NCI-H1417 (cell line): ENCODE data around the gene ARID5A.

Experiments used
- DNase-seq, 3 experiments: peaks; one replicate each; lab custom pipeline; 2025; lab: John Stamatoyannopoulos, UW

ARID5A gene

GRCh38 chr2:96507957-96508520 is 28.5 kb upstream of the ARID5A start:
- peak; percentile 52 to 70 (median 67) for DNase-seq

DNA sequence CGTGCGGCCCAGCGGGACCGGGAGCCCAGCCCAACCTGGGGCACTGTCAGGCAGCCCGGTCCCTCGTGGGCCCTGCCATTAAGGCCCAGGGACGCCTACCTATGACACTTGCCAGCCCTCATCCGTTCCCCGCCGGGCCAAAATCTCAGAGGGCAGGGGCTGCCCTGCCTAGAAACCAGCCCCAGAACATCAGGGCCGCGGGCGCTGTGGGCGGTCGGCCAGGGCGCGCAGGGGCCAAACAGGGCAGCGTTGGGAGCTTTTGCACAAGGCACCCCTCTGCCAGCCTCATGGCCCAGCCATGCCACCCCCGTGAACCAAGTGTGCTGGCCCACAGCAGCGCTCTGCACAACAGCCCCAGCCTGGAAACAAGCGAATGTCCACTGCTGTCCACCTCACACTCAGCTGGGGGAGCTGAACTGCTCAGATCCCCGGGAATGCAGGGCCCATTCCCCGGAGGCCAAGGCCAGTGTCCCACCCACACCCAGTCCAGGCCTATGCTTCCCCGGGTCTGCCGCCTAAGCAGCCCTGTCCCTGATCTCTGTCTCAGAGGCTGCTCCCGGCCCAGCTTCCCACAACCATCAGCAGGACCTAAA is 27.9 kb upstream of the ARID5A start:
- no peak for DNase-seq

- peak; percentile 72 to 86 (median 72) for DNase-seq
These were observed 27.3 kb upstream of the ARID5A start for GRCh38 chr2:96509114-96509846.

- no peak for DNase-seq
These were observed 26.7 kb upstream of the ARID5A start for GRCh38 chr2:96509847-96510230.

GRCh38 chr2:96510931-96511595 is 25.5 kb upstream of the ARID5A start:
- DNase-seq: no peak

GRCh38 chr2:96511851-96512250 is 24.7 kb upstream of the ARID5A start:
- no peak for DNase-seq

GRCh38 chr2:96512341-96512740 is 24.2 kb upstream of the ARID5A start:
- DNase-seq: no peak

DNA sequence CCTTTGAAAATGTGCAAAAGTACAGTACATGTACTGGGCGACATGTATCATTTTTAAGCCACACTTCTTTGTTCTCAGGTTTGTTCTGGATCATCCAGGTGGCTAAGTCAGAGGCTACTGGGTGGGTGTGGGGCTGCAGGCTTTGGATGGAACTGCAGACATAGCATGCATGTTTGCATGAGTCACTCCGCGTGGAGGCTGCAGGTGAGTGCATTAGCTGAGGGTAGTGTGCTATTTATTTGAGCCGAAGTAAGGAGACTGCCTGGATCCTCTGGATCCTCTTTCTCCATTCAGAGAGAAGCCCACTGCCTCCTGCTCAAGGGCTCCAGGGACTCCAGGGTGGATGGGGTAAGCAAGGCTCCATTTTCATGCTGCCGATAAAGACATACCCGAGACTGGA is 22.0 kb upstream of the ARID5A start:
- DNase-seq: no peak

DNA sequence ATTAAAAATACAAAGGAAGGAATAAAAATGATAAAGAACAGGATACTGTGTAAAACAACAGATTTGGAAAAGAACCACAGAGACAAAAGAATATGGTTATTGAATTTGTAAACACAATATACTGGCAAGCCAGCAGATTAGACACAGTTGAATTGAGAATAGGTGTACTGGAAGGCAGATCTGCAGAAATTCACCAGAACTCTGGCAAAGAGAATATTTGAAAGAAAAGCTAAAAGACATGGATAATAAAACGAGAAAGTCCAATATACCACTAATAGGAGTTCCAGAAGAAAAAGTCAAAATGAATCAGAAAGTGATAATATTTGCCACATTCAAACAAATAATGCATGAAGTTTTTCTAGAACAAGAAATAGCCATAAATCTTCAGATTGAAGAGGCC is 19.5 kb upstream of the ARID5A start:
- no peak for DNase-seq

GRCh38 chr2:96520231-96520630 is 16.3 kb upstream of the ARID5A start:
- no peak for DNase-seq

GRCh38 chr2:96520697-96521096 is 15.9 kb upstream of the ARID5A start:
- no peak for DNase-seq

GRCh38 chr2:96521219-96521618 is 15.3 kb upstream of the ARID5A start:
- no peak for DNase-seq

DNA sequence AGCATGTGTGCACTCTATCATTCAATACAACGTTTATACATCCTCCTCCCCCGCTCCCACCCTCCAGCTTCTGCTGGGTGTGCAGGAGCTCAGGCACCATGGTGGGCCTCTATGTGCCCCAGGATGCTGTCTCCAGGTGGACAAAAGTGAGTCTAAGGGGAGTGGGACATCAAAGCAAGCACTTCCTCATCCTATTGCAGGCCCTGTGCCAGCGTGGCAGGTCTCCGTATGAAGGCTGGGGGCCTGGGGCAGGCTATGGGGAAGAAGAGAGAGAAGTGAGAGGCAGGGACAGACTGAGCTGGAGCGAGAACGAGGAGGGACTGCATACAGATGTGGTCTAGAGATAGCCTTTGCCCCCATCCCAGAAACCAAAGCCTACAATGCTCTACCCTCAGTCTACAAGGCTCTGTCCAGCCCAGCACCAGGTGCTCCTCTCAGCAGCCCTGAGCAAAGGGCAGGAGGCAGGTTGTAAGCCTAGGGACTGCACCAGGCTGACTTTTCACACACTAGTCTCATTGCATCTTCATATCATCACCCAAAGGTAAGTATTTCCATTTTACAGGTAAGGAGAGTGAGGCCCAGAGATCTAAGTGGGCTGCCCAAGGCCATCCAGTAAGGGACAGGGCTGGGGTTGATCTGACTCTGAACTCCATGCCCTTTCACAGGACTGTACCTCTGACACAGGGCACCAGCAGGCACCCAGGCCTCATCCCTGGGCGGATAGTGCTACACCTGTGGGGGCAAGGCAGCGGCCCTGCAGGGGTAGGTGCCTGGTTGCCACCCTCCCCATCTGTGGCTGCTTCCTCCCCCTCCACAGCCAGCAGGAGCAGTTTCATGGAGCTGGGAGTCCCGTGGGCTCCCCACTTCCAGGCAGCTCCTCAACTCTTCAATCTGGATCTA is 14.0 kb upstream of the ARID5A start:
- DNase-seq: no peak

DNA sequence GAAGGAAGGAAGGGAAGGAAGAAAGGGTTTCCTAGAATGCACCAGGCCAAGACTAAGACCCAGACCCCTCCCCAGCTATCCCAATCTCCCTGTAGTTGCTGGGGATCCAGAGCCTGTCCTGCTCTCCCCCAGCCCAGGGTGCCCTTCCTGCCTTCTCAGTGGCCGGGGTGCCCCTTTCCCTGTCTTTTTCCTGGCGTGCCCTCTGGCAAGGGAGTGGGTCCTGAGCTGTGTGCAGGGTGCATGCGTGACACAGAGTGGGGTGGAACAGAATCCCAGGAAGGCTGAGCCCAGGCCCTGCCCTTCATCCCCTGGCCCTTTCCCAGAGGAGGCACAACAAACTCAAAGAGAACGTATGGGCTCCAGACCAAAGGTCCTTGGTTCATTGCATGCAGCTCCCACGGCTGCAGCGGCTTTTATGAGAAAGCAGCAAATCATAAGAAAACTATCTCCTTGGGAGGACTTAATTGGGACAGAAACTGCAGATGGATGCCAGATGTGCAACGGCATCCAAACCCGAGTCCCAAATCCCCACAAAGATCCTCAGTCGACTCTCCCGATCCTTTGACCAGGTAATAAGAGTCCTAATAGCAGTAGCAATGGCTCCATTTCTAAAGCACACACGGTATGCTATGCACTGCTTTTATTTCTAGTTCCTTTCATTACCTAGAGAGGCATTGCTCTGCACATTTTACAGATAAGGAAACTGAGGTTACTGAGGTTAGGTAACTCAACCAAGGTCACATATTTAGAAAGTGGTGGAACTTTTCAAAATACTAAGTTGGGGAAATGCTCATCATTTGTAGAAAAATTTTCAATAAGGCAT is 12.7 kb upstream of the ARID5A start:
- no peak for DNase-seq

DNA sequence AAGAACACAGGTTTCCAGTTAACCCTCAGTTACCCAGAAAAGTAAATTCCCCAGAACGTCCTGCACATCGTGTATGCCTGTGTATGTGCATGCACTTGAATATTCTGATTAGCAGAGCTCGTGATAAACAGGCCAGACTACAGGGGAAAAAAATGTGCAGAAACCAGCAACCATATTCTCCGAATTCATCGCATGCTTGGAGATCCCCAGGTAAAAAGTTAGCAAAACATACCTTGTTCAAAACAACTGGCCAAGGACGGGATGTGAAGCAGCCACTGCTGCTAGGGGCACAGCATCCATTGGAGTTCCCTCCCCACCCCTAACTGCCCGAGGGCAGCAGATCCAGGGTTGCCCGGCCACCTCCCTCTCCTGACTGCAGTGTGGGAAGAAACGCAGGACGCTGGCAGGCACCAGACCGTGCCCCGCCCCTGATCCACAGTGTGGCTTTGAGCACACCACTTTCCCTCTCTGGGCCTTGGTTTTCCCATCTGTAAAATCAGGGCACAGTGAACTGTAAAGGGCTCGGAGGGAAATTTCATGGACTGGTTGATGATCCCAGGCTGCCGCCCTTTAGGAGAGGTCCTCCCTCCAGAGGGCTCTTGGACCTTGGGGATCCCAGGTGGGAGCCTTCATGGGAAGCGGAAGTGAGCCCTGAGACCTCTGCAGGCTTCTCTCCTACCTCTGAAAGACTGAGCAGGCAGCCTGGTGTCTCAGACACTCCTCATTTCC is 11.9 kb upstream of the ARID5A start:
- DNase-seq: no peak

GRCh38 chr2:96525211-96525507 is 11.4 kb upstream of the ARID5A start:
- no peak for DNase-seq

- no peak for DNase-seq
These were observed 10.4 kb upstream of the ARID5A start for GRCh38 chr2:96526101-96526591.

DNA sequence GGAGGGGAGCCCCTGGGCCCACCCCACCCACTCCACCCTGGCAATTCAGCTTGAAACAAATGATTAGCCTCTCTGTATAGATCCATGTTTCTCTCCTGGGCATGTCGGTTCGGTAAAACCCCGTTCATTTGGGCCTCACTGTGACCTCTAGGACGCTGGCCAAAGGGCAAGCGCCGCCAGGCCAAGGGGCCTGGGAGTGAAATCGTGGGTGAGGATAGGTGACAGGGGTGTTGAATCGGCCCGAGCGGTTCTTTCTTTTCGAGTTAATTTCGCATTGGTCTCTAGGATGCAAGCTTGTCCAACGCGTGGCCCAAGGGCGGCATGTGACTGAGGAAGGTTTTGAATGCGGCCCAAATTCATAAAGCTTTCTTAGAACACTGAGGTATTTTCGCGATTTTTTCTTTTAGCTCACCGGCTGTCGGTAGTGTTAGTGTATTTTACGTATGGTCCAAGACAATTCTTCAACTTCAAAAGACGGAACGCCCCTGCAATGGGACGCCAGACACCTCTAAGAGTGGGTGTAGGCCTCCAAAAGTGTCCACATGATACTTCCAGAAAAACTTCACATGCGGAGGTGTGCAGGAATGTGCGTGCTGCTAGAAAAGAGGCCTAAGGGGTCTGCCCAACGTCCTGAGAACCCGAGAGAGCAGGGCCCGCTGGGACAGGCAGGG is 9.8 kb upstream of the ARID5A start:
- no peak for DNase-seq

GRCh38 chr2:96527286-96528005 is 9.1 kb upstream of the ARID5A start:
- DNase-seq: no peak
